Measurements from ENCODE around the gene PTPRJ. TPM values are rescaled to one million over a fixed set of nuclear protein-coding genes. Genes with fewer than 3 reads are reported as not detected.

Gene PTPRJ

Small RNAs within 50 kb of the gene (small RNA-seq; reads per million reads assigned to genes)
- not detected for gene MIR3161 (ENCODE audit: low read depth)
